Measurements from ENCODE around the gene CKS1B. TPM values are rescaled to one million over a fixed set of nuclear protein-coding genes. Genes with fewer than 3 reads are reported as not detected.
A peak's percentile ranks its signal among the peaks of the same experiment; 100 is the strongest.

CKS1B gene
- total and polyA plus RNA-seq, 9 donors, result 57.1 to 84.9 (median 69.9) TPM

DNA sequence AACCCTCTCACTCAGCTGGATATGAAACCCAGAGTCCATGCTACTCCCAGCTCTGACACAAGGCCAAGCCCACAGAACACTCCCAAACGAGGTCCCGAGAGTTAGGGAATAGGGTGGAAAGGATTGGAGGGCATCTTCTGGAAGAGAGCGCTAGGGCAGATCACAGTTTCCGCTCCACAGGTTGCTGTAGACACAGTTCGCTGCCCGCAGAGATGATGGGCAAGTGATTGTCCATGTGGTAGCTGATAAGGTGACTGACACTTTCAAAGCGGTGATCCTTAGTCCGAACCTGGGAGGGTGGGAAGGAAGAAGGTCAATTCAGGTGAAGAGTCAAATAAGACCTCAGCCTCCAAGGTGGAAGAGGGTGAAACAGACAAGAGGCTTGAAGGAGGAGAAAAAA lies 10.8 kb upstream of the CKS1B start:
- H3K9me3 ChIP-seq (replicated peaks; ENCODE audit: control insufficient read depth, low read depth, low read length), result no peaks in the 10 kb centered on the region
- H3K27ac ChIP-seq (ENCODE audit: low read length), result no peak overlapping the region
- no peak for DNase-seq
- WGBS (ENCODE audit: insufficient coverage), result 90% methylated on average over 7 of the region's 8 CpGs
- H3K36me3 ChIP-seq (ENCODE audit: control insufficient read depth, insufficient read depth, low read length), result peaks cover 71% of the 10 kb centered on the region
- H3K4me1 ChIP-seq (ENCODE audit: control insufficient read depth, insufficient read depth, low read length), result peaks cover 29% of the 10 kb centered on the region
- no peak overlapping the region for H3K4me3 ChIP-seq (ENCODE audit: low read length)
- H3K27me3 ChIP-seq (ENCODE audit: control insufficient read depth, insufficient read depth, low read length), result no peaks in the 10 kb centered on the region

DNA sequence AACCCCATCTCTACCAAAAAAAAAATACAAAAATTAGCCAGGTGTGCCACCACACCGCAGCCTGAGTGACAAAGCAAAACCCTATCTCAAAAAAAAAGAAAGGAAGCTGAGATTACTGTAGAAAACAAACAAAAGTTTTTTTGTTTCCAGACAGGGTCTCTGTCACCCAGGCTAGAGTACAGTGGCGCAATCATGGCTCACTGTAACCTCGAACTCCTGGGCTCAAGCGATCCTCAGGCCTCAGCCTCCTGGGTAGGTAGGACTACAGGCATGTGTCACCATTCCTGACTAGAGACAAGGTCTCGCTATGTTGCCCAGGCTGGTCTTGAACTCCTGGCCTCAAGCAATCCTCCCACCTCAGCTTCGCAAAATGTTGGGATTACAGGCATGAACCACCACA lies 10.1 kb upstream of the CKS1B start:
- no peak for DNase-seq
- WGBS (ENCODE audit: insufficient coverage), result 87% methylated on average over 3 of the region's 6 CpGs
- Histone ChIP-seq H3K9me3 (replicated peaks; ENCODE audit: control insufficient read depth, low read depth, low read length) (no peaks in the 10 kb centered on the region), H3K4me3 (ENCODE audit: low read length) (no peak overlapping the region), H3K27ac (ENCODE audit: low read length) (no peak overlapping the region), H3K36me3 (ENCODE audit: control insufficient read depth, insufficient read depth, low read length) (peaks cover 67% of the 10 kb centered on the region), H3K4me1 (ENCODE audit: control insufficient read depth, insufficient read depth, low read length) (peaks cover 33% of the 10 kb centered on the region), H3K27me3 (ENCODE audit: control insufficient read depth, insufficient read depth, low read length) (no peaks in the 10 kb centered on the region)

DNA sequence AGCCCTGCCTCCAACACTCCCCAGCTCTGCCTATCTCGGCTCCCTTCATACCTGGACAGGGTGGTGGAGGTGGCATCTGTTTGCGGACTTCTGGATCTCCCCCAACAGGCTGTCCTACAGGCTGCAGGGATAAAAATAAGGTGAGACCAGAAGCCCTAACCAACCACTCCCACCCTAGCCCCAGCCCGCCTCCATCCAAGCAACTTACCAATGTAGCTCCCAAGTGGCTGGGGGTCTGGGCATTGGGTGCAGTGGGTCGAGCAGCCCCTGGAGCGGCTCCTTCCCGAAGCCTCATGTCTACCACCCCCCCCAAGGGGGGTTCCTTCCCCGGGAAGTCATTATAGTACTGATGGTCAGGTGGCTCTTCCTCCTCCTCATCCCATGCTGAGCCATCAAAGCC lies 8.4 kb upstream of the CKS1B start:
- no CpG with 5 or more reads among the region's 7 CpGs for WGBS (ENCODE audit: insufficient coverage)
- no peaks in the 10 kb centered on the region for H3K27me3 ChIP-seq (ENCODE audit: control insufficient read depth, insufficient read depth, low read length)
- peaks cover 37% of the 10 kb centered on the region for H3K4me1 ChIP-seq (ENCODE audit: control insufficient read depth, insufficient read depth, low read length)
- no peak overlapping the region for H3K27ac ChIP-seq (ENCODE audit: low read length)
- H3K36me3 ChIP-seq (ENCODE audit: control insufficient read depth, insufficient read depth, low read length), result peaks cover 61% of the 10 kb centered on the region
- H3K9me3 ChIP-seq (replicated peaks; ENCODE audit: control insufficient read depth, low read depth, low read length), result no peaks in the 10 kb centered on the region
- DNase-seq, result no peak
- H3K4me3 ChIP-seq (ENCODE audit: low read length), result no peak overlapping the region

DNA sequence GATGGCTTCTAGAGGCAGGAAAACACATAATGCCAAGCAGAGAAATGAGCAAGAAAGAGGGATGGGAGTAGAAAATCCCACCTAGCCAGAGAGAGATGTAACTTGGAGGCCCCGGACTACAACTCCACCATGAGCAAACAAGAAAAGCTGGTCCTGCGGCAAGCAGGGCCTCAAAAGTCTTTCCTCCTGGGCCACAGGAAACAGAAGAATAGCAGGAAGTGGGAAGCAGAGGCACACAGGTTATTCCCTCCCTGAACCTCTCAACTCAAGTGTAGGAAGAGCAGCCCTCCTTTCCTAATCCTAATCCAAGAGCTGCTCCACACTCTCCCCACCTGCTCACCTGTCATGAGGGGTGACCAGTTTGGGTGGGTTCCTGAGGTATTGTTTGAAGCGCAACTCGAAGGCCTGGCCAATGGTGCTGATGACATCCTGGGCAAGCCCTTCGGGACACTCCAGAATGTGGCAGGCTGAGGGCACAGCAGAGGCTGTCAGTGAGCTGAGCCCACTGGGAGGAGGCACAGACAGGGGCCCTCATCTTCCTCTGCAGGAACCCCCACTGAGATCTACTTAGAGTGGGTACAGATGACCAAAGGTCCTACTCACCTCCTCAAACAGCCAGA lies 7.0 kb upstream of the CKS1B start:
- DNase-seq, result no peak
- no peaks in the 10 kb centered on the region for H3K9me3 ChIP-seq (replicated peaks; ENCODE audit: control insufficient read depth, low read depth, low read length)
- 100% methylated on average over 3 of the region's 5 CpGs for WGBS (ENCODE audit: insufficient coverage)
- H3K27ac ChIP-seq (ENCODE audit: low read length), result peak overlapping the region; percentile 25
- peaks cover 46% of the 10 kb centered on the region for H3K4me1 ChIP-seq (ENCODE audit: control insufficient read depth, insufficient read depth, low read length)
- H3K27me3 ChIP-seq (ENCODE audit: control insufficient read depth, insufficient read depth, low read length), result no peaks in the 10 kb centered on the region
- no peak overlapping the region for H3K4me3 ChIP-seq (ENCODE audit: low read length)
- peaks cover 61% of the 10 kb centered on the region for H3K36me3 ChIP-seq (ENCODE audit: control insufficient read depth, insufficient read depth, low read length)

DNA sequence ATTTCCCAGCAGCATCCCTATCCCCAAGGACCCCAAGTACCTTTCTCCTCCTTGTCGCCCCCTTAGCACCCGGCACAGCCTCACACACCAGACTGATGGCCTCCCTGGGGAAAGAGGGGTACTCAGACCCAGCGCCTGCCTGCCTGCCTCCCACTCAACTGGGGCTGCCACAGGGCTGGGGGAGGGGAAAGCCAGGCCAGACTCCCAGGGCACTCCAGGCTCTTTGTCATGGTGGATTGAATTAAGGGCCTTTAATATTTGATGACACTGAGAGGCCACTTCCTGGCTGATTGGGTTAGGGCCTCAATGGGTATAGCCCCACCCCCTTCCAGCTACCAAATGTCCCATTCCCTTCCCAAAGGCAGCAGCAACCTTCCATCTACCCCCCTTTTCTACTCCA lies 5.8 kb upstream of the CKS1B start:
- no peak for DNase-seq
- Histone ChIP-seq H3K36me3 (ENCODE audit: control insufficient read depth, insufficient read depth, low read length) (peaks cover 52% of the 10 kb centered on the region), H3K4me3 (ENCODE audit: low read length) (no peak overlapping the region), H3K27me3 (ENCODE audit: control insufficient read depth, insufficient read depth, low read length) (no peaks in the 10 kb centered on the region), H3K27ac (ENCODE audit: low read length) (peak overlapping the region; percentile 100), H3K9me3 (replicated peaks; ENCODE audit: control insufficient read depth, low read depth, low read length) (no peaks in the 10 kb centered on the region), H3K4me1 (ENCODE audit: control insufficient read depth, insufficient read depth, low read length) (peaks cover 52% of the 10 kb centered on the region)
- no CpG with 5 or more reads among the region's 3 CpGs for WGBS (ENCODE audit: insufficient coverage)

DNA sequence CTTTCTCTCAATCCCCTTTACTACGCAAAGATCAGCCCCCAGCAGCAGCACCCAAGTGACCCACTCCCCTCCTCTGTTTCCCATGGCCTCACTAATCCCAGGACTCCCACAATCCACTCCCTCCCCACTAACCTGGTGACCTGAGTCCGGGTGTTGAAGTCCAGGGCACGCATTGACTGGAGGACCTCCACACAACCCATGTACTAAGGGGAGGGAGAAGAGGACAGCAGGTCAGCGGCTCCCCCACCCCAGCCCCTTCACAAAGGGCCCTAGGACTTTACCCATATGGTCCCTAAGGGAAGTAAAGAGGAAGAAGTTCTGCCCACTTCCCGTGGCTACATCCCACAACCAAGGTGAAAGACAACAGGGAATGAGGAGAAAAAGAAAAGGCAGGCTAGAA lies 5.2 kb upstream of the CKS1B start:
- peaks cover 52% of the 10 kb centered on the region for H3K4me1 ChIP-seq (ENCODE audit: control insufficient read depth, insufficient read depth, low read length)
- H3K9me3 ChIP-seq (replicated peaks; ENCODE audit: control insufficient read depth, low read depth, low read length), result no peaks in the 10 kb centered on the region
- DNase-seq, result no peak
- peak overlapping the region; percentile 57 for H3K4me3 ChIP-seq (ENCODE audit: low read length)
- H3K27ac ChIP-seq (ENCODE audit: low read length), result peak overlapping the region; percentile 100
- peaks cover 47% of the 10 kb centered on the region for H3K36me3 ChIP-seq (ENCODE audit: control insufficient read depth, insufficient read depth, low read length)
- H3K27me3 ChIP-seq (ENCODE audit: control insufficient read depth, insufficient read depth, low read length), result no peaks in the 10 kb centered on the region
- WGBS (ENCODE audit: insufficient coverage), result 0% methylated on average over 1 of the region's 5 CpGs

DNA sequence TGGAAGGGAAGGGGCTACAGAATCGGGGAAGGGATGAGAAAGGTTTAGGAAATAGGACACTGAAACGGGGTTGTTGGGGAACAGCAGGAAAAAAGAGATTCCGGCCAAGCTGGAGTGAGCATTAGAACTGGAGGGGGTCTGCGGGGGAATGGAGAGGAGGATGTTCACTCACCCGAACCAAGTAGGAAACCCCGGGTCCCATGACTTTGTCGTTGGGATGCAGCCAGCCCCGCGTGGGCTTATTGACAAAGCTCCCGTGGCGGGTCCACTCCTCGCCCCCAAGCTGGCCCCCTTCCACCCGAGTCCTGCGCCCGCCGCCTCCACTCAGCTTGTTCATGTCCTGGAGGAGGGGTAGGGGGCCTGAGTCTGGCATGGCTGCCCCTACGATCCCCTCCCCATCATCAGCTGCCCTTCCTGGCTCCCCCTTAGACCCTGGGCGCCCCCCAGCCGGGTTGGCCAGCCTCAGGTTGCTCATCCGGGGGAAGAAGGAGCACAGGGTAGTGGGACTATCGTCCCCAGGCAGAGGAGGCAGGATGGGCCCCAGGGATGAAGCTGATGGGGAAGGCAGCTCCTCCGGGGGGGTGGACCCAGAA lies 4.5 kb upstream of the CKS1B start:
- peaks cover 52% of the 10 kb centered on the region for H3K4me1 ChIP-seq (ENCODE audit: control insufficient read depth, insufficient read depth, low read length)
- H3K9me3 ChIP-seq (replicated peaks; ENCODE audit: control insufficient read depth, low read depth, low read length), result no peaks in the 10 kb centered on the region
- no peaks in the 10 kb centered on the region for H3K27me3 ChIP-seq (ENCODE audit: control insufficient read depth, insufficient read depth, low read length)
- WGBS (ENCODE audit: insufficient coverage), result 17% methylated on average over 5 of the region's 22 CpGs
- H3K4me3 ChIP-seq (ENCODE audit: low read length), result peak overlapping the region; percentile 57
- H3K36me3 ChIP-seq (ENCODE audit: control insufficient read depth, insufficient read depth, low read length), result peaks cover 40% of the 10 kb centered on the region
- peak; percentile 64 for DNase-seq
- H3K27ac ChIP-seq (ENCODE audit: low read length), result peak overlapping the region; percentile 100

DNA sequence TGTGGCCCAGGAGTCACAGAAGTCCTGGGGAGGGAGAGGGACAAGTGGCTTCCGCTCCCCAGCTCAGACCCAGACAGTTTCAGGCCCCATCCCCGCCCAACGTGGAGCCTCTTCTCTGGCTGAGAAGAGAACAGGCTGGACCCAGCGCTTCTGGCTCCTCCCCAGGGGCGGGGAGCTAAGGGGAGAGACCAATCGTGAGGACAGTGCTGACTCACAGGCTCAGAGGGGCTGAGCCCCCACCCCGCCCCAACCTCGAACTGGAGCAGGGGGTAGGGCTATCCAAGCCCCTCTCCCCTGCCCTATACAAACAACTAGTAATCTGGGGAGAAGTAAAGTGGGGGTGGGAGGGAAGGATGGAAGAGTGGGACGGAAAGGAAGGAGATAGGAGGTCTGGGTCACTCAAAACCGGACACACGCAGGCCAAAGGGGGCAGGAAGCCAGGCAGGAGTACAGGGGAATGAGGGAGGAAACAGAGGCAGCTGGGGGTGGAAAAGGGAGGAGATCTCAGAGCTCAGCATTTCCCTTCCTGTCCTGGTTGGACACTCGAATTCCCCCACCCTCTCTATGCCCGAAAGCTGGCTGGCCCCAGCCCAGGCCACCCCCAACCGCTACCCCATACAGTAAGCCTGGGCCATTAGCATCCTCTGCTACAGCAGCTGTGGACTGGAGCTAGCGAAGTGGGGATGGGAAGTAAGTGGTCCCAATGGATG lies 3.7 kb upstream of the CKS1B start, which contains the start of gene SHC1:
Gene SHC1 (minus strand): TSS at position 117 of the 710 bp plus-strand sequence. CDS start 221 bp downstream, outside the sequence.
- H3K9me3 ChIP-seq (replicated peaks; ENCODE audit: control insufficient read depth, low read depth, low read length), result no peaks in the 10 kb centered on the region
- peaks cover 32% of the 10 kb centered on the region for H3K36me3 ChIP-seq (ENCODE audit: control insufficient read depth, insufficient read depth, low read length)
- DNase-seq, result peak; percentile 99
- H3K27ac ChIP-seq (ENCODE audit: low read length), result peak within 1 kb of the TSS; percentile 100
- WGBS (ENCODE audit: insufficient coverage), result 17% methylated on average over 3 of the region's 15 CpGs
- peak within 1 kb of the TSS; percentile 57 for H3K4me3 ChIP-seq (ENCODE audit: low read length)
- H3K4me1 ChIP-seq (ENCODE audit: control insufficient read depth, insufficient read depth, low read length), result peaks cover 52% of the 10 kb centered on the region
- no peaks in the 10 kb centered on the region for H3K27me3 ChIP-seq (ENCODE audit: control insufficient read depth, insufficient read depth, low read length)

DNA sequence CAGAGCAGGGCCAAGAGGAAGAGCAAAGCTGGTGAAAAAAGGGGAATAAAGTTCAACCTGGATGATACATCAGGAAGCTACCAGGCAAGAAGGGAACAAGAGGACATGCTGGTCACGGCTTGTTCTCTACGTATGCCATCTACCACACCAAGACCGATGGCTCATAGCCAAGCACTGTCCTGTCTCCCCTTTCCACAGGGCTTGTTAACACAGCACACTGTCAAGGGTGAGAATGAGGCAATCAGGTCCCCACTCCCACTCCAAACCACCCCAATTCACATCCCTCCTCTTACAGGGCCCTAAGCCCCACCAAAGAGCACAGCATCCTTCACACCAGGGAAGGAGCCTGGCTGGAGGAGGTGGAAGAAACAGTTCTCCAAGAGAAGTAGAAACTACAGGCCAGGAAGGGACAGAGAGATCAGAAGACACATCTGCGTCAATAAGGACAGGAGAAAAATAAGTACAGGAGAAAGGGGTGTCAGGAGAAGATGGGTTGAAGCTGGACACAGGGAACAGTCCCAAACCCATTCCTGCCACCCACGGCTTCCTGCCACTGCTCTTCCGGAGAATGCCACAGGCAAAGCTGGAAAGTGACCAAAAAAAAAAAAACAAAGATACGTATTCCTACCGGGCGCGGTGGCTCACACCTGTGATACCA lies 3.0 kb upstream of the CKS1B start:
- DNase-seq, result no peak

DNA sequence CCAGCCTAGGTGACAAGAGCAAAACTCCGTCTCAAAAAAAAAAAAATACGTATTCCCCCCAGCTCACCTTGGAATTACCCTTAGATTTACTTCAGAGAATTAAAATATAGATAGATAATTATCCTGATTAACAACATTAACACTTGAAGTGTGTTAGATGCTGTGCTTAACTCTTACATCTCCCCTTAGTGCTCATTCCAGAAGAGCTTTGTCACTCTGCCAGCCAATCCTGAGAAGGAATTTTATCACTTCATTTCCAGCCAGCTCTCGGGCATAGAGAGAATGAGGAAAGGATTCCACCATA lies 2.3 kb upstream of the CKS1B start:
- Histone ChIP-seq H3K9me3 (replicated peaks; ENCODE audit: control insufficient read depth, low read depth, low read length) (no peaks in the 10 kb centered on the region), H3K36me3 (ENCODE audit: control insufficient read depth, insufficient read depth, low read length) (peaks cover 18% of the 10 kb centered on the region), H3K4me1 (ENCODE audit: control insufficient read depth, insufficient read depth, low read length) (peaks cover 56% of the 10 kb centered on the region), H3K4me3 (ENCODE audit: low read length) (no peak overlapping the region), H3K27ac (ENCODE audit: low read length) (peak overlapping the region; percentile 100), H3K27me3 (ENCODE audit: control insufficient read depth, insufficient read depth, low read length) (no peaks in the 10 kb centered on the region)
- WGBS (ENCODE audit: insufficient coverage), result no CpG with 5 or more reads among the region's 3 CpGs
- DNase-seq, result no peak

More for the DNA sequence above, 3.0 kb upstream of the CKS1B start:
- Histone ChIP-seq H3K9me3 (replicated peaks; ENCODE audit: control insufficient read depth, low read depth, low read length) (no peaks in the 10 kb centered on the region), H3K27me3 (ENCODE audit: control insufficient read depth, insufficient read depth, low read length) (no peaks in the 10 kb centered on the region), H3K4me3 (ENCODE audit: low read length) (no peak overlapping the region), H3K4me1 (ENCODE audit: control insufficient read depth, insufficient read depth, low read length) (peaks cover 56% of the 10 kb centered on the region), H3K27ac (ENCODE audit: low read length) (peak overlapping the region; percentile 100), H3K36me3 (ENCODE audit: control insufficient read depth, insufficient read depth, low read length) (peaks cover 25% of the 10 kb centered on the region)
- whole genome bisulfite sequencing (ENCODE audit: insufficient coverage), result 33% methylated on average over 3 of the region's 10 CpGs
